HG02840 (cell line): ENCODE results near the gene LRP11.

ENCODE experiments used
- ATAC-seq: cut with Tn5 transposase; IDR thresholded peaks from one replicate; pipeline ENCODE4 v1.9.1; 2021; ENCODE audit warnings: mild to moderate bottlenecking, moderate library complexity, moderate number of reproducible peaks; ENCODE audit not compliant: unreplicated experiment, low FRiP score

Gene LRP11

GRCh38 chr6:149821492-149821891, 42.7 kb downstream of the LRP11 start:
- ATAC-seq: no peak

GRCh38 chr6:149820506-149820905, 43.7 kb downstream of the LRP11 start:
- no peak for ATAC-seq

GRCh38 chr6:149815788-149816187, 48.4 kb downstream of the LRP11 start:
- ATAC-seq: no peak

- no peak for ATAC-seq
Observed at GRCh38 chr6:149813351-149813750, 50.8 kb downstream of the LRP11 start.

GRCh38 chr6:149809798-149810197, 54.4 kb downstream of the LRP11 start:
- no peak for ATAC-seq

- no peak for ATAC-seq
Observed at GRCh38 chr6:149806127-149806526, 58.0 kb downstream of the LRP11 start.

GRCh38 chr6:149783551-149783950, 80.6 kb downstream of the LRP11 start:
- ATAC-seq: no peak

- ATAC-seq: no peak
Observed at GRCh38 chr6:149782337-149782736, 81.8 kb downstream of the LRP11 start.

GRCh38 chr6:149781715-149782114, 82.4 kb downstream of the LRP11 start:
- ATAC-seq: no peak

GRCh38 chr6:149779644-149779963, 84.6 kb downstream of the LRP11 start:
- no peak for ATAC-seq

- ATAC-seq: no peak
Observed at GRCh38 chr6:149777624-149778023, 86.5 kb downstream of the LRP11 start.

- no peak for ATAC-seq
Observed at GRCh38 chr6:149771925-149772324, 92.2 kb downstream of the LRP11 start.

GRCh38 chr6:149771185-149771584, 93.0 kb downstream of the LRP11 start:
- no peak for ATAC-seq

- no peak for ATAC-seq
Observed at GRCh38 chr6:149769676-149770075, 94.5 kb downstream of the LRP11 start.
